Chondrocyte (in vitro differentiated cells): Measurements from ENCODE around the gene CBX2. TPM values are rescaled to one million over a fixed set of nuclear protein-coding genes. Genes with fewer than 3 reads are reported as not detected.

Source experiments
- DNase-seq: peaks from one replicate; pipeline ENCODE4 v3.0.0; 2021; ENCODE audit warnings: mixed read lengths, low spot score
- H3K27ac Mint-ChIP-seq: one replicate; pipeline ENCODE4 v1.8.0; 2021; ENCODE audit warnings: mild to moderate bottlenecking, moderate library complexity, mixed read lengths; ENCODE audit not compliant: unreplicated experiment
- H3K27me3 Mint-ChIP-seq: 2 replicates; pipeline ENCODE4 v1.8.0; 2021; ENCODE audit warnings: low read depth, mixed read lengths
- H3K36me3 Mint-ChIP-seq: 2 replicates; pipeline ENCODE4 v1.8.0; 2021; ENCODE audit warnings: low read depth, mixed read lengths
- H3K4me1 Mint-ChIP-seq: 2 replicates; pipeline ENCODE4 v1.8.0; 2021; ENCODE audit warnings: low read depth, mild to moderate bottlenecking, mixed read lengths
- H3K4me3 Mint-ChIP-seq: one replicate; pipeline ENCODE4 v1.8.0; 2021; ENCODE audit warnings: mild to moderate bottlenecking, moderate library complexity, mixed read lengths; ENCODE audit not compliant: unreplicated experiment
- H3K9me3 Mint-ChIP-seq: 2 replicates; pipeline ENCODE4 v1.8.0; 2021; ENCODE audit warnings: low read depth, mixed read lengths
- total RNA-seq: library from RNA; stranded (reverse); gene quantifications from 3 replicates; pipeline ENCODE4 v1.2.1, GENCODE V29; 2021
- TF ChIP-seq, protein P1 (sequence below): fragments of 200-600 bp; sonication (generic); IDR thresholded peaks from 2 replicates; pipeline ENCODE4 v1.5.0; 2021; ENCODE audit warnings: antibody characterized with exemption, mild to moderate bottlenecking, moderate library complexity

CBX2 gene
- total RNA-seq, 1 donor from 2014 or later, result 4.9 TPM

DNA sequence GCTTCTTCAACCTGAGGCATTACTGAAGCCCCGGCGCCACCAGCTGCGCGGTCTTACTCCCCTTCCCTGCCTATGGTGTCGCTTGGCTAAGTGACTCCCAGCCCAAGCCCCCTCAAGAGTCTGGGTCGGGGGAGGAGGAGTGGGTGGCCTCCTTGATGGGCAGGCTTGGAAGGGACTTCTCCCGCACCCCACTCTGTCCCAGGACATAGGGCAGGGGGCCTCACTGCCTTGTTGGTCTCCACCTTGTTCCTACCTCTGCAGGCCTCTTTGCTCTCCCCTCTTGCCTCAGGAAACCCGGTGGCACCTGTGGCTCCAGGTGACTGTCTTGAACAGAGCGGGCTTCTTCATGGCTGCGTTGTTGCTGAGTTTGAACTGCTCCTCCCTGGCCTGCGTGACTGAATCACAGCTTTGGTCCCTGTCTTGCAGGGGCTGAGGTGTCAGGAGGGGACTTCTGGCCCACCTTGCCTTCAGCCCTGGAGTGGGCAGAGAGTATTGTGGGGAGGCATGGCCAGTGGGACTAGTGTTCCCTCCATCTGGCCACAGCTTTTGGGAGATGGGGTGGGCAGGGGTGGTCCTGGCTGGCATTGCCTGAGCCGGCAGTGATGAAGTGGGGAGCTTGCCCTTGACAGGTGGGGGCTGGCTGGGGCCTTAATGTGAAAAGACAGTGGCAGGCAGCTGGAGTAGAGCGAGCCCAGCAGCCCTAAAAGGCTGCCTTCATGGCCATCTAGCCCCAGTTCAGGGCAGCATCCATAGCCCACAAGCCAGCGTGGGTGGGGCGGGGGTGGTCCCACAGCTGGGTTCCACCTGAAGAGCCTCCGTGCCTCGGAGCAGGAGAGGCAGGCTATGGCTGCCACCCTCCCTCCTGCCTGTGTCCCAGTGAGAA is 7.3 kb downstream of the CBX2 start:
- H3K27me3 Mint-ChIP-seq, result peaks cover 19% of the 10 kb centered on the region
- H3K4me3 Mint-ChIP-seq, result no peak overlapping the region
- peaks cover 3% of the 10 kb centered on the region for H3K4me1 Mint-ChIP-seq
- peaks cover 4% of the 10 kb centered on the region for H3K36me3 Mint-ChIP-seq
- H3K27ac Mint-ChIP-seq, result no peak overlapping the region
- peak; percentile 81 for DNase-seq
- no peaks in the 10 kb centered on the region for H3K9me3 Mint-ChIP-seq
- TF ChIP-seq, protein P1, sequence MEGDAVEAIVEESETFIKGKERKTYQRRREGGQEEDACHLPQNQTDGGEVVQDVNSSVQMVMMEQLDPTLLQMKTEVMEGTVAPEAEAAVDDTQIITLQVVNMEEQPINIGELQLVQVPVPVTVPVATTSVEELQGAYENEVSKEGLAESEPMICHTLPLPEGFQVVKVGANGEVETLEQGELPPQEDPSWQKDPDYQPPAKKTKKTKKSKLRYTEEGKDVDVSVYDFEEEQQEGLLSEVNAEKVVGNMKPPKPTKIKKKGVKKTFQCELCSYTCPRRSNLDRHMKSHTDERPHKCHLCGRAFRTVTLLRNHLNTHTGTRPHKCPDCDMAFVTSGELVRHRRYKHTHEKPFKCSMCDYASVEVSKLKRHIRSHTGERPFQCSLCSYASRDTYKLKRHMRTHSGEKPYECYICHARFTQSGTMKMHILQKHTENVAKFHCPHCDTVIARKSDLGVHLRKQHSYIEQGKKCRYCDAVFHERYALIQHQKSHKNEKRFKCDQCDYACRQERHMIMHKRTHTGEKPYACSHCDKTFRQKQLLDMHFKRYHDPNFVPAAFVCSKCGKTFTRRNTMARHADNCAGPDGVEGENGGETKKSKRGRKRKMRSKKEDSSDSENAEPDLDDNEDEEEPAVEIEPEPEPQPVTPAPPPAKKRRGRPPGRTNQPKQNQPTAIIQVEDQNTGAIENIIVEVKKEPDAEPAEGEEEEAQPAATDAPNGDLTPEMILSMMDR, result no peak

DNA sequence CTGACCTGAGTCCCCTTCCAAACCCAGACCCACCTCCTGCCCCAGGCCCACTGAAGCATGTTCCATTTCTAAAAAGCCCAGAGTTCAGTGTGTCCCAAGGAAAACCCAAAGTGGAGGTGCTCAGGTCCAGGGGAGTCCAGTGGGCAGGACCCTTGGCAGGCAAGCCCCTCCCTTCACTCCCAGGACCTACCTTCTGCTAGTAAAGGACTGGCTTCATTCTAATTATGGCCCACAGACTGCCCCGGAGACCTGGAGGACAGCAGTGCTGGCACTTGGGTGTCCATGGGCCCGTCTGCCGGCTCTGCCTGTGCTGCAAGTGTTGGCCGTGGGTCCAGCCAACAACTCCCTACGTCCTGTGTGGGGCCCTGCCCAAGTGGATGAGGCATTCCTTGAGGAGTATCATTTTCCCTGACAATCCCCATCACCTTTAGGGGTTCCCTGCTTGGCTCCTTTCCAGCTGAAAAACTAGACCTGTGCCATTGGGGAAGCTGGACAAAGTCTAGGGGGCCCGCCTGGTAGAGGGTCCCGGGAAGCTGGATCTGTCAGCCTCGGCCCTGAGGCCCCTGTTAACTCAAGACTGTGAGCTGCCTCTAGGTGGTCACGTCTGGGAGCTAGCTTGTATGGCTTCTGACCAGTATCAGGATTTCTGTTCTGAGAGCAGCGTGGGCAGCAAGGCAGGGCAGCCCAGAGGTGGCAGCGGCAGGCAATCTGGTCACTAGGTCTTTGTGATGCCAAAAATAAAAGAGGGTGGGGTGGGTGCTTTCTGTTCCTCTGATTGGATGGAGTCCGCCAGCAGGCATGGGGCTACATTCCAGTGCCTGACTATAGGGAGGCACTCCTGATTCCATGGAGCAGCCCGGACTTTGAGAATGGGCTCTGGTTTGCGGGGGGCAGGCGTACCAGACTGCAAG is 8.2 kb downstream of the CBX2 start:
- H3K27me3 Mint-ChIP-seq, result peaks cover 24% of the 10 kb centered on the region
- peaks cover 3% of the 10 kb centered on the region for H3K4me1 Mint-ChIP-seq

DNA sequence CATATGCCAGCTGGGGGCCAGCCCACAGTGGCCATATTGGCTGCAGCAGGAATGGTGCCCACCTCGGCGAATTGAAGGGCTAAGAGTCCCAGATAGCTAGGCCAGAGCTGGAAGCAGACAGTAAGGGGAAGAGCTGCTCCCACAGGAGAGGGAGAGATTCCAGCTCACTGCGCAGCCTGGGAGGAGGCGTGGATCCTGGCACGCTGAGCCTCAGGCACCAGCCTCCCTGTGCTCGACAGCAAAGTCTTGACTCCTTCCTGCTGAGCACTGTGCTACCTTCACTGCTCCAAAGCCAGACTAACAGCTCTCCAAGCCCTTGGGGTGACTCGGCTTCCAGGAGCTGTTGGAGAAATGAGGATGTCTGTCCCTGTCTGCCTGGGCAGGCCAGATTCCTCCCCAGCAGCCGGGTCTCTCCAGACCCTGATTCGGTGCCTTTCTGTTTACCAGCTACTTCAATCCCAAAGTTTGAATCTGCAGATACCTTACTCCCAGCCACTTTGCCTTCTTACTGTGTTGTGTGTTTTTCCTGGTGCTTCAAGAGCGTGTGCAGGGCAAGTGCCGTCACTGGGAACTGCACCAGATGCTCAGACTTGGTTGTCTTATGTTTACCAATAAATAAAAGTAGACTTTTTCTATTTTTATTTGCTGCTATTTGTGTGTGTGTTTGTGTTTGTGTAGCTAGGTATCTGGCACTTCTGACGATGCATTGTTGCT is 9.1 kb downstream of the CBX2 start:
- TF ChIP-seq, protein P1, result no peak
- Mint-ChIP-seq H3K27me3 (peaks cover 24% of the 10 kb centered on the region), H3K4me1 (peaks cover 6% of the 10 kb centered on the region), H3K36me3 (peaks cover 3% of the 10 kb centered on the region), H3K4me3 (no peak overlapping the region), H3K27ac (no peak overlapping the region), H3K9me3 (no peaks in the 10 kb centered on the region)
- DNase-seq, result no peak

More for the DNA sequence above, 8.2 kb downstream of the CBX2 start:
- Mint-ChIP-seq H3K9me3 (no peaks in the 10 kb centered on the region), H3K27ac (no peak overlapping the region), H3K4me3 (no peak overlapping the region), H3K36me3 (peaks cover 3% of the 10 kb centered on the region)
- DNase-seq, result peak; percentile 80
- TF ChIP-seq, protein P1, result no peak

DNA sequence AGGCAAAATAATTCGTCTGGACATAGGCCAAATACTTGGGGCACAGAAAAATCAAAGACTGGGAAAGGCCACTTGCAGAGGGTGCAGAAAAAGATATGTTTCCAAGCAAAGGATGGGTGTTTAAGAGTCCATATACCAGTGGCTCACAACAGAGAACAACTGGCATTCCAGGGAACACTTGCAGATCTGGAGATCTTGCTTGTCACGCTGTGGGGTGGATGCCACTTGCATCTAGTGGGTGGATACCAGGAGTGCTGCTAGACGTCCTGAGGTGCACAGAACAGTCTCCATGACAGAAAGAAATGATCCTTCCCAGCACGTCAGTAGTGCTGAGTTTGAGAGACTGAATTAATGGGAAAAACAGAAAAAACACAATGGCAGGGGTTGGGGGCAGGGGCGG is 10.5 kb downstream of the CBX2 start:
- TF ChIP-seq, protein P1, result no peak
- peak; percentile 15 for DNase-seq
- H3K36me3 Mint-ChIP-seq, result peaks cover 3% of the 10 kb centered on the region
- no peaks in the 10 kb centered on the region for H3K9me3 Mint-ChIP-seq
- no peak overlapping the region for H3K4me3 Mint-ChIP-seq
- H3K4me1 Mint-ChIP-seq, result peaks cover 12% of the 10 kb centered on the region
- H3K27me3 Mint-ChIP-seq, result peaks cover 27% of the 10 kb centered on the region
- H3K27ac Mint-ChIP-seq, result no peak overlapping the region
